Muscle of arm (tissue), 14 donors: ENCODE results near the gene MTX3. TPM values are rescaled to one million over a fixed set of nuclear protein-coding genes. Genes with fewer than 3 reads are reported as not detected.

Experiments
- DNase-seq: peaks from one replicate; pipeline ENCODE4 v3.0.0-alpha.2; 2013
- long read RNA-seq, 11 donors: transcript quantifications; one replicate each; lab custom pipeline, GENCODE V29; 2026
- polyA plus RNA-seq, 12 donors: library from polyadenylated mRNA; unstranded; fragments of 120-200 nt; gene quantifications; one replicate each; pipeline ENCODE4 v1.2.1, GENCODE V29; 2013; ENCODE audit not compliant: insufficient read length in 12 of 12

Gene MTX3
- polyA plus RNA-seq: 10 to 100 TPM in 11 of 12 donors, not detected in 1; 10.5 to 22.0 (median 16.5) TPM
- long read RNA-seq, donor 1, full-length matches to known transcripts: 3 of 3 reads
- long read RNA-seq, donor 1, partial matches to known transcripts: 0 of 3 reads
- long read RNA-seq, donor 1, other reads (novel, unspliced or antisense): 0 of 3 reads
- long read RNA-seq, donor 2, full-length matches to known transcripts: 4 of 654 reads
- long read RNA-seq, donor 2, partial matches to known transcripts: 581 of 654 reads
- long read RNA-seq, donor 2, other reads (novel, unspliced or antisense): 69 of 654 reads
- long read RNA-seq, donor 3, full-length matches to known transcripts: 2 of 2 reads
- long read RNA-seq, donor 3, partial matches to known transcripts: 0 of 2 reads
- long read RNA-seq, donor 3, other reads (novel, unspliced or antisense): 0 of 2 reads
- long read RNA-seq, donor 4, full-length matches to known transcripts: 1 of 1 reads
- long read RNA-seq, donor 4, partial matches to known transcripts: 0 of 1 reads
- long read RNA-seq, donor 4, other reads (novel, unspliced or antisense): 0 of 1 reads
- long read RNA-seq, donor 5, full-length matches to known transcripts: 8 of 8 reads
- long read RNA-seq, donor 5, partial matches to known transcripts: 0 of 8 reads
- long read RNA-seq, donor 5, other reads (novel, unspliced or antisense): 0 of 8 reads
- long read RNA-seq, donor 6: 0 reads
- long read RNA-seq, donor 7, partial matches to known transcripts: 0 of 1 reads
- long read RNA-seq, donor 7, other reads (novel, unspliced or antisense): 0 of 1 reads
- long read RNA-seq, donor 8, full-length matches to known transcripts: 2 of 2 reads
- long read RNA-seq, donor 8, partial matches to known transcripts: 0 of 2 reads
- long read RNA-seq, donor 8, other reads (novel, unspliced or antisense): 0 of 2 reads
- long read RNA-seq, donor 9, full-length matches to known transcripts: 3 of 3 reads
- long read RNA-seq, donor 9, partial matches to known transcripts: 0 of 3 reads
- long read RNA-seq, donor 9, other reads (novel, unspliced or antisense): 0 of 3 reads
- long read RNA-seq, donor 10, full-length matches to known transcripts: 8 of 8 reads
- long read RNA-seq, donor 10, partial matches to known transcripts: 0 of 8 reads
- long read RNA-seq, donor 10, other reads (novel, unspliced or antisense): 0 of 8 reads
- long read RNA-seq, donor 11, full-length matches to known transcripts: 2 of 2 reads
- long read RNA-seq, donor 11, partial matches to known transcripts: 0 of 2 reads
- long read RNA-seq, donor 11, other reads (novel, unspliced or antisense): 0 of 2 reads

DNA sequence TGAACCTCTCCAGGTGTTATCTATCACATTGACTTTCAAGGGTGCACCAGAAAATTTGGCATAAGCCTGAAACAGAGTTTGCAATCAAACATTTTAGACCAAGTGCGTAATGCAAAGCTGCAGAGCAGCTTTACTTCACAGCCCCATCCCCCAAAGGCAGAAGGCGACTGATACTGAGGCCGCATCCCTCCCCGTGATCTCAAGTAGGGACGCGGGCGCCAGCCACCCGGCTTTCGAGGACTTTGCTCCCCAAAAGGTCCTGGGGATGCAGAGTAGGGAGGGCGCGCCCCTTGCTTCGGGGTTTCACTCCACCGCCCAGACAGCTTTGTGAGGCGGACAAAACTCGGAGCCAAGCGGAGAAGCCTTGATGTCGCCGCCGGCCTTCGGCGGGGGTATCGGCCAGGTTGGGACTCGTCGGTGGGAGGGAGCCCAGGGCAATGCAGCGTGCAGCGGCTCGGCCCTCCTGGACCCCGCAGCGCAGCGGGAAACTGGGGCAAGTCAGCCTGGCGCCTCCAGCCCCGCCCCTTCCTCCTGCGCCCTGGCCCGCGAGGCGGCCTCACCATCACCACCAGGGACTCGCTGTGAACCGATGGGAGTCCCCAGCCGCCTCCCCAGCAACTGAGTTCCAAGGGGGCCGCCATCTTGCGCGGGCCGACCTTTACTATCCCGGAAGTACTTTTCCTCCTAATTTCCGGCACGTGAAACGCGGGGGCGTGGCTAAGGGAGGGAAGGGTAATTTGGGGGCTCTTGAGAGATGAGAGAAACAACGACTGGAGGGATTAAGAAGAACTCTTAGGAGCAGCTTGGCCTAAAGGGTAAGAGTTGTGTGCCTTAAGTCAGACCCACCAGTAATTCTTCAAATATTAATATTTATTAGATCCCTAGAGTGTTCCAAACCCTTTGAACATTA, at the start of gene MTX3:
TSS of gene MTX3 (minus strand) at position 665 of the 910 bp plus-strand sequence. CDS start at position 641, 24 bp downstream.
- DNase-seq: peak; percentile 82

GRCh38 chr5:80039650-80040049, 48.6 kb upstream of the MTX3 start:
- no peak for DNase-seq

DNA sequence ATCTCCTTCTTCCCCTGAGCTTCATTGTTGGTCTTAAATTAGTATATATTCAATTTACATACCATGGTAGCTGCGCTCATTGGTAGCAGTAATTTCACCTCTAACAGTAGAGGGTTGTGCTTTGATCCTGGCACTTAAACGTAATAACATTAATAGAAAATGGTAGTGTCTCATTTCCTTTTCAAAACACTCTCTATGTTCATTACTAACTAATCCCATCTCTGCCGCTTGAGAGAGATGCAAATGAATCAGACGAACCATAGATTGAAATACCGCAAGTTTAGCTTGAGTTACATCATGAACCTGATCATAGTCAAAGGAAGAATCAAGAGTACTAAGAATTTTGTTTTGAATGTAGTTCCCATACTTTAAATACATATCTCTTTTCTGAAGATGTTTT, 46.3 kb upstream of the MTX3 start:
- no peak for DNase-seq

- DNase-seq: no peak
These were observed 45.6 kb upstream of the MTX3 start for GRCh38 chr5:80036615-80037014.

DNA sequence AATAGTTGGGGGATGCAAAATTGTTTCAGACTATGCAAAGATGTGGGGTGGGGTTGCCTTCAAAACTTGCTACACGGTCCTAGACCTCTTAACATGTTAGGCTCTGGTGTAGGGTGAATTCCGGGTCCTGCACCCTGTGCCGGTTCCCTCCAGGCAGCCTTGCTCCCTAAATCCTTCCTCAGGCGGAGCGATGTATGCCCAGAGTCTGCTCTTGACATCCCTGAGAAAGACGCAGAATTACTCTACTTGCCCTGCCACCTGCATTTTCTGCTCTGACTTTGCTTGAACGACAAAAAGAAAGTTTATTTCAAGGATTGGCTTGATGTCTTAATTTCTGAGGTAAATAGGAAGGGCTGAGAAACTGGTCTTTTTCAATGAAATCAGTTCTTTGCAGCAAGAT, 44.8 kb upstream of the MTX3 start:
- no peak for DNase-seq

GRCh38 chr5:80034962-80035821, 44.1 kb upstream of the MTX3 start, which contains the start of gene THBS4:
Gene THBS4, plus strand, starts transcription at chr5:80035348. Its CDS starts 190 bp downstream, at chr5:80035538.
- no peak for DNase-seq

- no peak for DNase-seq
These were observed 43.5 kb upstream of the MTX3 start for GRCh38 chr5:80034559-80034958.

DNA sequence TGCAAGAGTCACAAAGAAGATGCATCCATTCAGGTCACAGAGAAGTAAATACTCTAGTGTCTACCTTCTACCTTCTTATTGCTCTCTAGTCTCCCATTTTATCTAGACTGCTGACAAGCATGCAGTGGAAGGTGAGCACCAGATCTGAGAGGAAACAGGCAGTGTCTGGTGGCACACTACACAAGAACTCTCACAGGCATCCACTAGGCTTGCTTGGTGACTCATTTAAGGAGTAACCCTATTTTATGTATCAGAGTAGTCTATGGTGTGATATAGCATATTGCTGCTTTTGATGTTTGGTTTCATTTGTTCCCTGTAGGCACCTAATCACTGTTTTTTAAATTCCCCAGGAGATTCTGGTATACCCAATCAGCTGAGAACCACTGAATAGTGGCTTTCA, 42.5 kb upstream of the MTX3 start:
- DNase-seq: no peak

DNA sequence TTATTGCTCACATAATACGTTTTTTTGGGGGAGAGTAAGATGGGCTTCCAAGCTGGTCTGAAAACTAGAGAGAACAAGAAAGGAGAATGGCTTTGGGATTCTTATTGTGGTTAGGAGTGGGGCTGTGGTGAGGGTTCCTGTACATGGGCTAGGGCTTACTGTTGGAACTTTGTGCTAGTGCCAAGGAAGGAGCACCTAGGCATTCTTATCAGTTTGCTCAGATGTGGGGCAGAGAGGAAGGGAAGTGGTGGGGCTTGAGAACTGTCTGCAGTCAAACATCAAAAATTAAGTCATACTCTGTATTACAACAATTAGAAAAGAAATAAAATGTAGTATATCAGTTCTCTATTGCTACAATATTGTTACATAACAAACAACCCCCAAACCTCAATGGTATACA, 40.0 kb upstream of the MTX3 start:
- DNase-seq: no peak

- no peak for DNase-seq
These were observed 35.8 kb upstream of the MTX3 start for GRCh38 chr5:80026841-80027240.

DNA sequence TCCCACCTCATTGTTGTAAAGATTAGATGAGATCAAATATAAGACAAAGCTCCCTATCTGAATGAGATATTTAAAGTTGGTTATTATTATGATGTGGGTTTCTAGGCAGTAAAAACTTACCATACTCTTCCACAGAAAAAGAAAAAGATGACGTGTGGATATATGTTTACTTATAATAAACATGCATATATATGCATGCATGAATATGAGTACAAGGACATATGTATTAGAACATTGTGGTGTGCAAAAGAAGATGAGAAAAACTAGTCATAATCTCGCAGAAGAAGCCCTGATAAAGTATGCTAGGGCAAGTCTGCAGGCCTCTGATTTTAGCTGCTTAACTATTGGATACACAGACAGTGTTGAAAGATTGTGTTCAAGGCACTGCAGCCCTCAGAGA, 34.0 kb upstream of the MTX3 start:
- DNase-seq: no peak

DNA sequence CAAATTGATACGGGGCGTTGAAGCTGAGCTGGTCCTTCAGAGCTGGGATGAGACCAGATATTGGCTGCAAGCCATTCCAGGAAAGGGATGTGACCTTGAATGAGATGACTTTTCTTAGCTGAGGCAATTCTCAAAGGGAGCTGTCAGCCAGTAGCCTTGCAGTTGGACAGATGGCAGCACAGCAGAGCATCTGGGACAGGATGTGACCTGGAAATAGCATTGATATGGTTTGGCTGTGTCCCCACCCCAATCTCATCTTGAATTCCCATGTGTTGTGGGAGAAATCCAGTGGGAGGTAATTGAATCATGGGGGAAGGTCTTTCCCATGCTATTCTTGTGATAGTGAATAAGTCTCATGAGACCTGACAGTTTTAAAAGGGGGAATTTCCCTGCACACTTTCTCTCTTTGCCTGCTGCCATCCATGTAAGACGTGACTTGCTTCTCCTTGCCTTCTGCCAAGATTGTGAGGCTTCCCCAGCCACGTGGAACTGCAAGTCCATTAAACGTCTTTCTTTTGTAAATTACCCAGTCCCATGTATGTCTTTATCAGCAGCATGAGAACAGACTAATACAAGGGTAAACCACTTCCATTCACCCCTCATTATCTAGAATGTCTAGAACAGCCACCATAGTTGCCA, 19.8 kb upstream of the MTX3 start:
- DNase-seq: no peak

DNA sequence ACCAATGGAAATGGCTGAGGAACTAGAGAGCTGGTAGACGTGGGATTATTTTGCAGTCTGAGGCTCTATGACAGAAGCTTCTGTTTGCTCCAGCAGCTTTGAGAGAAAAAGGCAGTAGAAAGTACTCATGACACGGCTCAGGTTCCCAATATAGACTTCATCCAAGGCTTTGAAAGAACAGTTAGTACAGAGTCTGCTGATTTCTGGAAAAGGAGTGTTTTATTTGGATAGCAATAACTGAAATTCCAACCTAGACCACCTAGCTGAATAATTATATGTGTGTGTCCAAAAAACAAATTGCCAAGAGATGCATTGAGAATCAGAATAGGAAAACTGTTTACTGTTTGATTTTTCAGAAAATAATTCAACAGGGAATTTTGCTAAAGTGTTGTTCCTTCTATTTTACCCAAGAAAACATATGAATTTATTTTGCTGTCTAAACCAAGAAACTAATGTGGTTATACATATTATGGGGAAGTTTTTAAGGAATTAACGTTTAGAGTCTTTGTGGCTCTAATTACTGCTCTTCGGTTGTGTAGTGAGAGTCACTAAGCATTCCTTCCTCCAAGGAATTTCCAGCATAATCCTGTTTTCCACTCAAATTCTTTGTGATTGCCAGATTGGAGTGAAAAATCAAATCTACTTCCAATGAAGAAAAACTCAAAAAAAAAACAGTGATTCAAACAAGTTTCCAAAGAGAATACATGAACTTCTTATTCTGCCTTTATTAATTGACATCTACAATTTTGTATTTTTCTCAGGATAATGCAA, 18.1 kb upstream of the MTX3 start:
- DNase-seq: peak; percentile 52

- DNase-seq: no peak
These were observed 11.6 kb upstream of the MTX3 start for GRCh38 chr5:80002677-80003076.

DNA sequence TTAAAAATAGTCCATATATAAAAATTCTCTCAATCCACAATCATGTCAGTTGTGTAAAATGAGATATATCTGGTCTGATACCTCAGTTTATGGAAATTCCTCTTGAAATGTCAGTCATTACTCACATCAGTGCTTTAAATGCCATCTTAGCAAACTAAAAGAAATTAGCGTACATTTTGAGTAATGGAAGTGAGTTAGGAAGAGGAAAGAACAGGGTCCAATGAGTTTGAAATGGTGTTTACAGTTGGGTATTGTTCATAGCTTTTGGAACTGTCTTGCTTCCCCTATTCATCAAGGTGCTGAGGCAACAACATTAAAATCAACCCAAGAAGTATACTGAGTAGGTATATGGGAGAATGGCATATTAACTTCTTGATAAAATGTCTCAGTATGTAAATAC, 8.7 kb upstream of the MTX3 start:
- no peak for DNase-seq

DNA sequence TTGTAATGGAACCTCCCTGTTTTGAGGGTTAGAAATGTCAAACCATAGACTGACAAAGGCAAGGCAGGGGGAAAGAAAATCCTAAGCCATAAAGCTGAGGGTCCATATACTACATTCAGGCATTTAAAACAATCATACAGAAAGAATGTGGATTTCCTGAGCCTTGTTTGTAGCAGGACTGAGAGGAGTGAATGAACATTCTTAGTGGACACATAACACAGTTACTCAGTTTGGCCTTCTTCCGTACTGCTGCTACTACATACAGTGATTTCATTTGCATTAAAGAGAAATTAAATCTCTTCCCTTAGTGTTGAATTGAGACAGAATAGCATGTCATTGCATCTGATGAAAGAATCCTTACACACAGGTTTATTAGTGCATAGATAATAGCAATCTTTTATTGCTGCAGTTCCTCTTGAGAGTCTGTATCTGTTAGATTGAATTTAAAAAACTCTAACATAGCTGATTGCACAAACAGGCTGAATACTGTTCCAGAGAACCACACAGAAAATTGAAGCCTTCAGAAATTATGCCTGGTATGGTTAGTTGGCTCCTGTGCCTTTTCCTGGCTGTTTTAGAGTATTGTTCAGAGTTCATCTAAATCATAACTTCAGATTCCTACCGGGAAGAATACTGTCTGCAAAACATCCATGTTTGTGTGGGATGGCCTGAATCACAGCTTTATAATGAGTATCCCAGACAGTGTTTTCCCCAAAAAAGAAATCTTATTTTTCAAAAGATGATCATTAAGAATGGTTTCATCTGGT, 2.0 kb upstream of the MTX3 start:
- no peak for DNase-seq

- DNase-seq: no peak
These were observed 861 bp downstream of the MTX3 start for GRCh38 chr5:79990205-79990597.

GRCh38 chr5:79986260-79986659, 4.8 kb downstream of the MTX3 start:
- no peak for DNase-seq
